Tibial nerve (tissue), 3 donors: ENCODE data around the gene GPR146.
A peak's percentile ranks its signal among the peaks of the same experiment; 100 is the strongest.

ENCODE experiments used
- POLR2A ChIP-seq, 2 donors: fragments of 450-650 bp; IDR thresholded peaks; one replicate each; pipeline ENCODE4 v1.6.1; 2017; ENCODE audit warnings: antibody characterized with exemption in 2 of 2, mild to moderate bottlenecking in 2 of 2, moderate library complexity in 2 of 2
- TF ChIP-seq, protein P1 (sequence below), 5 experiments: fragments of 200-600 bp in 3 of 5; fragments of 450-650 bp in 2 of 5; sonication (generic) in 3 of 5; IDR thresholded peaks; one replicate each; pipeline ENCODE4 v1.5.1; 2016 to 2019; ENCODE audit warnings: antibody characterized with exemption in 5 of 5, mild to moderate bottlenecking in 3 of 5, moderate library complexity in 2 of 5

- TF ChIP-seq, protein P1, sequence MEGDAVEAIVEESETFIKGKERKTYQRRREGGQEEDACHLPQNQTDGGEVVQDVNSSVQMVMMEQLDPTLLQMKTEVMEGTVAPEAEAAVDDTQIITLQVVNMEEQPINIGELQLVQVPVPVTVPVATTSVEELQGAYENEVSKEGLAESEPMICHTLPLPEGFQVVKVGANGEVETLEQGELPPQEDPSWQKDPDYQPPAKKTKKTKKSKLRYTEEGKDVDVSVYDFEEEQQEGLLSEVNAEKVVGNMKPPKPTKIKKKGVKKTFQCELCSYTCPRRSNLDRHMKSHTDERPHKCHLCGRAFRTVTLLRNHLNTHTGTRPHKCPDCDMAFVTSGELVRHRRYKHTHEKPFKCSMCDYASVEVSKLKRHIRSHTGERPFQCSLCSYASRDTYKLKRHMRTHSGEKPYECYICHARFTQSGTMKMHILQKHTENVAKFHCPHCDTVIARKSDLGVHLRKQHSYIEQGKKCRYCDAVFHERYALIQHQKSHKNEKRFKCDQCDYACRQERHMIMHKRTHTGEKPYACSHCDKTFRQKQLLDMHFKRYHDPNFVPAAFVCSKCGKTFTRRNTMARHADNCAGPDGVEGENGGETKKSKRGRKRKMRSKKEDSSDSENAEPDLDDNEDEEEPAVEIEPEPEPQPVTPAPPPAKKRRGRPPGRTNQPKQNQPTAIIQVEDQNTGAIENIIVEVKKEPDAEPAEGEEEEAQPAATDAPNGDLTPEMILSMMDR (IDR thresholded peaks at IDR 0.05) = no peak
- peak in 1 of 2 donors; percentile 64 for TF ChIP-seq POLR2A (IDR thresholded peaks at IDR 0.05)
These were observed 43.9 kb downstream of the GPR146 start, which contains the start of gene GPER1 for GRCh38 chr7:1087952-1088920.
